Measurements from ENCODE around the gene DACT2.

Gene DACT2

DNA sequence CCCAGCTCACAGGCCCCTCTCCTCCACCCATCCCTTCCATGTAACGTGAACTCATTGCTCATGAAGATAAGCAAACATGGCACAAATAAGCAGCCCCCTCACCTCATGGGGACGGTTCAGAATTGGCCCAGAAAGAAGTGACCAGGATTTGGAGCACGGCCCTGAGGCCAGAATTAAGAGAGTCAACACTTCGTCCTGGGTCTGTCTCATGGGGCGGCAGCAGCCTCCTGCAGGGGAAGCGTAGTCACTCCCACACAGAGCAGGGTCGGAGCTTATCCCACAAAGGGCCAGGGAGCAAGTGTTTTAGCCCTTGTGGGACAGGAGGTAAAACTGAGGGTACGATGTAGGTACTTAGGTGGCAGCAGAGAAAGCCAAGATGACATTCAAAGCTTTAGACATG is 28.6 kb upstream of the DACT2 start:
- no peak for DNase-seq

DNA sequence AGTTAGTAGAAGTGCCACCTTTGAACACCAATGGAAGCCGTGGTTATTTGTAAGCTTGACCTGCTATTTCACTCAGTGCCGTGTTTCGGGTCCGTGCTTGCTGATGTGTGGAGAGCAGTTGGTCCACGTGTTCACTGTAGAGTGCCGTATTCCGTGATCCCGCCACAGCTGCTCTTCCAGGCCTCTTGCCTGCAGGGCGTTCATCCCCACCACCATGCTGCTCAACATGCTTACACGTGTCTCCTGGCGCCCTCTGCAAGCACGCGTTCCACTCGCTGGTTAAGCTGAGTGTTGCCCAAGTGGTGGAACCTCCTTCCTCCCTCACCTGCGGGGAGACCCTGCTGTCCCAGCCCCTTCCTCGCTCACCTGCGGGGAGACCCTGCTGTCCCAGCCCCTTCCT is 28.0 kb upstream of the DACT2 start:
- DNase-seq = no peak

DNA sequence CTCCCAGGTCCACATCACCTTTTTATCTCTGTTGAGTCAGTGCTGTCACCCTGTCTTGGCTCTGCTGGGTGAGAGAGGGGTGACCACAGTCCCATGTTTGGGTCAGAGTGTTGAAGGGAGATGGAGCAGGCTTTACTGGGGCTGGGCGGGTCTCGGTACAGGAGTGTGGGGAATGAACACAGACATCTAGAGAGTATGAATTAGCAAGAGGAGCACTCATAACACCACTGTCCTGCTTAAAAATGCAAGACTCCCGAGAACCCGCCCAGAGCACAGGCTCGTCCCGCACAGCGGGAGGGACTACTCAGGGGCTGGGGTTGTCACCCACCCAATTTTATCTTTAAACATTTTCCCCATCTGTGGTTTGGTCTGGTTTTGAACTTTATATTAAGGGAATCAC is 27.5 kb upstream of the DACT2 start:
- DNase-seq = no peak

DNA sequence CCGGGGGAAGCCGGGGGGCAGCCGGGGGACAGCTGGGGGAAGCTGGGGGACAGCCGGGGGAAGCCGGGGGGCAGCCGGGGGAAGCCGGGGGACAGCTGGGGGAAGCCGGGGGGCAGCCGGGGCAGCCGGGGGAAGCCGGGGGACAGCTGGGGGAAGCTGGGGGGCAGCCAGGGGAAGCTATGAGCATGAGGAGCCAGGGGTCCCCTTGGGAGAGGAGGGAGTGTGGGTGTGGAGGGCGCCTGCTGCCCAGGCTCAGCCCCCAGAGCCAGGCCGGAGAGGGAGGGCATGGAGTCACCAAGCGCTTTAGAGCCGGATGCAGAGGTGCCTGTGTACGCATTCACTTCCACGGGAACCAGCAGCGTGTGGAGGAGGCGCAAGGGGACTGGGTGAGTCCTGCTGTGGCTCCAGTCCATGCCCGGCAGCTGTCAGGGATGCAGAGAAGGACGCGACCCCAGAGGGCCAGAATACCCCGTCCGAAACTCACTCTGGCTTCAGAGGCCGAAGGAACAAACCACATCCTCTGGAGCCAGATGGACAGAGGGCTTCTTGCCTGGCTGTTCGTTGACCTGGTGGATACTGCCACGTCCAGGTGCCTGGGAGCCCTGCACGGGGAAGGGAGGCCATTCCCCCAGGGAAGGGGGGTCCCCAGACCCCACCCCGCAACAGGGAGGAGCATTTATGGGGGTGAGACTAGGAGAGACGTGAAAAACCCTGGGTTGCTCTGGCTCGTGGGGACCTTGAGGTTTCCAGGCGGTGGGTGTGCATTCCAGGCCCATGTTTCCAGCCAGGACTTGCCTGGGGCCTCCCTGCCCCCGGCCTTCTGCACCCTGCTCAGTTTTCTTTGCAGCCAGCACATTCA is 26.5 kb upstream of the DACT2 start:
- no peak for DNase-seq

DNA sequence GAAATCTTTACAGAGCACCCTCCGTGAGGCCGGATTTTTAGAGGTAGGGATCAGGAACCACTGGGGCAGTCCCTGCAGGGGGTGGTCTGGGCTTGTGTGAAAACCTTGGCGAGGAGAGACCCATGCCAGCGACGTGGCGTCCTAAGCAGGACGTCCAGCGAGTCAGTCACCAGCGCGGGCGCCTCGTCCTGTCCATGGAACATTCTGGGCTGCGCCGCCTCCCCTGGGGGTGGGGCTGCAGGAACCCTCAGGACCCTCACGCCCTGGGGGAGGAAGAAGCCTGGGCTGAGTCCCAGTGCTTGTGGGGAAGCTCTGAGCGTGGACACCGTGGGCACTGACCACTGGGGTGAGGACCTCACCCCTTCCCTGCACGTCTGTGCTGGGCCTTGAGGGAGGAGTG is 25.7 kb upstream of the DACT2 start:
- no peak for DNase-seq

DNA sequence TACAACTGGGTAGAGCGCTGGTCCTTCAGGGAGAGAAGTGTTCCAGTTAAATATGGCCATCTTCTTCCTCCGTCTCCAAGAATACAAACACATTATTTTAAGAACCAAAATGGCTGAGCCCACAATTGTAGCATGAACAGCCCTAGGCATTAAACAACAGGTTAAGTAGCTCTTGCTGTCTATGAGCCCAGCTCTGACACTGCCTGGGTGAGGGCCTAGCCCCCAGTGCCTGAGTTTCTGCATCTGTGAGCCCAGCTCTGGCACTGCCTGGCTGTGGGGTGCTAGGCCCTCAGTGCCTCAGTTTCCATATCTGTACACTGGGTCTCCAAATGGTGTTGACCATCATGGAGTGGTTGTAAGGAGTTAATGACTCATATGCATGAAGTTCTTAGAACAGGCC is 24.8 kb upstream of the DACT2 start:
- DNase-seq = no peak

- no peak for DNase-seq
Measured at GRCh38 chr6:168343239-168344150, 23.9 kb upstream of the DACT2 start.

DNA sequence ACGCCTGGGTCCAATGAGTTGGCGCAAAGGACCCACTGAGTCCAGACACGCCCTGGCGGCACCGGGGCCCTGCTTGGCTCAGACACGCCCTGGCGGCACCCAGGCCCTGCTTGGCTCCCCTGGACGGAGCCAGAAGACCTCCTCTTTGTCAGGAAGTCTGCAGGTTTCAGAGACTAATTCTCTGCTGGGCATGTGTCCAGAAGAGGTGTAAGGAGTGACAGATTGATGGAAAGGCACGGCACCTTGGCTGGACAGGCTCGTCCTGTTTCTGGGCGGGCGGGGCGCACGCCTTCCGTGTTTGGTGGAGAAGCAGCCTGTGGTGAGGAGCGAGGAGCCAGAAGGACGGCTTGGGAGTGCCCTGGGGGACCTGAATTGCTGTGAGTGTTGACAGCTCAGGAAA is 23.1 kb upstream of the DACT2 start:
- DNase-seq = no peak

- no peak for DNase-seq
Measured at GRCh38 chr6:168341280-168341900, 21.8 kb upstream of the DACT2 start.

DNA sequence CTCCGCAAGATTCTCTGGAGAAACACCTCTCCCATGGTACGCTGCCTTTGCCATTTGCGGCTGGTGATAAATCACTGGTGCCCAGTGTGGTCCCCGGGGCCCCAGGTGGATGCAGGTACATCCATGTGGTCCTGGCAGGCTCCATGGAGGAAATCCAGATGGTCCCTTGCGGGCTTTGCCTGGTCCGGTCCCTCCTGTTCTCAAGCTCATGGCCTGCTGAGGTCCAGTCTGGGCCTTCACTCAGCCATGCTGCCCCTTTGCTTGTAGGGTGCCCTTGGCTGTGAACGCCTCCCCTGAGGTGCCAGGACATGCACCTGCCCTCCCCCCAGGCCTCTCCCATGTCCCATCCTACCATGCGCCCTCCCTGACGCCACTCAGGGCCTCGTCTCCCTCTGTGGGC is 21.2 kb upstream of the DACT2 start:
- no peak for DNase-seq

DNA sequence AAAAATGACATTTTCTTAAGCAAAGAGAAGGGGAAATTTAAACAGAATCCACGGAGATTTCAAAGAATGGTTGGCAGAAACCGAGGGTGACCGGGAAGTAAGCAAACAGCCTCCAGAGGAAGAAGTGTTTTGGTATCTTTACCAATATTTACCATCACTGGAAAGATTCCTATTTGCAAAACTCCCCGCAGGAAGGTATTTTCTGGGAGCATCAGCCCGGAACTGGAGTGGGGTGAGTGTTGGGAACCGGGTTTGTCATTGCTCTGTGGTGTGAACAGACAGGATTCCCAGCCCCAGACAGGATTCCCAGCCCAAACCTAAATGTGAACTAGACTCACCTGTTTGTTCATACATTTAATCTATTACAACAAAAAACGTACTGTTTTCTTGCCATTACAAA is 19.2 kb upstream of the DACT2 start:
- no peak for DNase-seq

- no peak for DNase-seq
Measured at GRCh38 chr6:168336967-168337366, 17.4 kb upstream of the DACT2 start.

DNA sequence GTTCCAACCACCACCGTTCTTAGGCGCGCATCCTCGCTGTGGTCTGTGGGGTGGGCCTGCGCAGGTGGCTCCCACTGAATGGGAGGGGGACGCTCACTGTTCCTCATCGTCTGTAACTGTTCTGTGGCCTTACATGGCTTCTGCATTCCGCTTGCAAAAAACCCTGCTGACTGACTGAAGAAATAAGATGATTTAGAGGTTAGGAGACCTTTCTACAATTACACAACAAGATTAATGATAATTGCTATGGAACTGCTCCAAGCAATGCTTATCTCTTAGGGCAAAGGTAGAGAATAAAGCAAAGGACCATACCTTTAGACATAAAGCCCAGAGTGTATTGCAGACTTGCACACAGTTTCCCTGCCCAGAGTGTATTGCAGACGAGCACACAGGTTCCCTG is 14.4 kb upstream of the DACT2 start:
- DNase-seq = no peak

DNA sequence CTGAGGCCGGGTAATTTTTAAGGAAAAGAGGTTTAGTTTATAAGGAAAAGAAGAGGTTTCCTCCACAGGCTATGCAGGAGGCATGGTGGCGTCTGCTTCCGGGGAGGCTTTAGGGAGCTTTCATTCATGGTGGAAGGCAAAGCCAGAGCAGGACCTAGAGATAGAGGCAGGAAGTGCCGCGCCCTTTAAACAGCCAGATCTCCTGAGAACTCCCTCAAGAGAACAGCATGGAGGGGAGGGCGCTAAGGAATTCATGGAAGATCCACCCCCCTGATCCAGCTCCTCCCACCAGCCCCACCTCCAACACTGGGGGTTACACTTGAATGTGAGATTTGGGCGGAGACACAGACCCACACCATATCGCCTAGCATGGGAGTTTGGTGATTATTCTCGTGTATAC is 13.9 kb upstream of the DACT2 start:
- no peak for DNase-seq

- DNase-seq = no peak
Measured at GRCh38 chr6:168333039-168333438, 13.5 kb upstream of the DACT2 start.

- DNase-seq = no peak
Measured at GRCh38 chr6:168332020-168332419, 12.4 kb upstream of the DACT2 start.

DNA sequence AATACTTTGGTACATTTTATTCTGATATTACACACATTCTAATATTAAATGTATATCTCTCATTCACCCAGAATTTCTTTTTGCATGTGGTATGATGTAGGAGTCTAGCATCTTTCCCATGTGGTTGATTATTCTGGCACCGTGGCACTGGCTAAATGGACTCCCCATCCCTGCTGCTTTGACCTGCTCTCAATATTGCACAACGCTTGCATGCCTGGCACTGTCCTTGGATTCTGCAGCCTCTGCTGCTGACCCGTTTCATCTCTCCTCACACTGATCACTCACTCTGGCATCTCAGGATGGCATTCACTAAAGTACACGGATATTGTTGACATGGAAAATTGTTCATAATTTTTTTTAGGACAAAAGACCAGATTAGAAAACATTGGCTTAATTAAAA is 11.5 kb upstream of the DACT2 start:
- no peak for DNase-seq

GRCh38 chr6:168330403-168330802 is 10.8 kb upstream of the DACT2 start:
- DNase-seq = no peak

DNA sequence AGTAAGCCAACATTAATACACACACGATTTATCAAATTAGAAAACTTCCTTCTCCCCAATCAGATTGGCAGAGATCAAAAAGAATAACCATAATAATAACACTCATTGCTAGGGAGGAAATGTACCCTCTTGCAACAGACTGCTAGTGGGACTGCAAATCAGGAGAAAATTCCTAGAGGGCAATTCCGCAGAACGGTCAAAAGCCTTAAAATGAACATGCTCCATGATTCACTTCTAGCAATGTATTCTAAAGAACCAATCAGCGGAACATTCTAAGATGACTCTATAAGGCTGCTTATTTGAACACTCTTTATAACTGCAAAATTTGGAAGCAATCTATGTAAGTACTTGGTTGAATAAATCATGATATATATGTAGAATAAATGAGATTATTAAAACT is 8.5 kb upstream of the DACT2 start:
- no peak for DNase-seq

- DNase-seq = no peak
Measured at GRCh38 chr6:168326294-168327261, 7.0 kb upstream of the DACT2 start.

DNA sequence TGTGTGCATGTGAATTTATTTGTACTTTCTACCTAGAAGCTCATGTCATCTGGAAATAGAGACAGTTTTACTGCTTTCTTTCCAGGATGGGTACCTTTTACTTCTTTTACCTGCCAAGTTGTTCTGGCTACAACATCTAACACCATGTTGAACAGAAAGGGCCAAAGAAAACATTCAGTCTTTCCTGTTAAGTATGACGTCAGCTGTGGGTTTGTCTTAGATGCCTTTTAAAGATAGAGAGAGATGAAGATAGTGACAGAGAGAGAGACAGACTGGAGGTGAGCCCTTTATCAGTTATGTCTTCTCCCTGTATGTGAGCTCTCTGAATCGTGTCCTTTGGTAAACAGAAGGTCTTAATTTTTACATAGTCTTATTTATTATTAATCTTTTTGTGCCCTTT is 3.4 kb upstream of the DACT2 start:
- DNase-seq = no peak

DNA sequence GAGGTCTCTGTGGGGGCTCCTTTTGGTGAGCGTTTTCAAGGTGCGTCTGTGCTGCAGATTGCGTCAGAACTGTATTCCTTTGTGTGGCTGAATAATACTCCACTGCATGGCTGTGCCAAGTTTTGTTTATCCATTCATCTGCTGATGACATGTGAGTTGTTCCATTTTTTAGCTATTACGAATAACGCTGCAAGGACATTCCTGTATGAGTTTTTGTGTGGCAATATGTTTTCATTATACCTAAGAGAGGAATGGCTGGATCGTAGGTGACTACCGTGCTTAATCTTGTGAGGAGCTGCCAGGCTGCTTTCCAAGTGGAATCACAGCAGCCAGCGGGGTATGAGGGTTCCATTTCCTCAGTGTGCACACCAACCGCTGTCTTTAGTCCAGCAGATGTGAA is 1.1 kb upstream of the DACT2 start:
- DNase-seq = no peak
